GM19025 (cell line): ENCODE results near the gene MEA1.
"Not testable (repeated sequence)": the region's sequence is repeated elsewhere in the genome, so short reads cannot be mapped to it uniquely, and the experiment has no call there.

Experiments used
- ATAC-seq: cut with Tn5 transposase; IDR thresholded peaks from one replicate; pipeline ENCODE4 v1.9.1; 2021; ENCODE audit warnings: mild to moderate bottlenecking, low read depth, moderate library complexity; ENCODE audit not compliant: unreplicated experiment

The MEA1 gene

DNA sequence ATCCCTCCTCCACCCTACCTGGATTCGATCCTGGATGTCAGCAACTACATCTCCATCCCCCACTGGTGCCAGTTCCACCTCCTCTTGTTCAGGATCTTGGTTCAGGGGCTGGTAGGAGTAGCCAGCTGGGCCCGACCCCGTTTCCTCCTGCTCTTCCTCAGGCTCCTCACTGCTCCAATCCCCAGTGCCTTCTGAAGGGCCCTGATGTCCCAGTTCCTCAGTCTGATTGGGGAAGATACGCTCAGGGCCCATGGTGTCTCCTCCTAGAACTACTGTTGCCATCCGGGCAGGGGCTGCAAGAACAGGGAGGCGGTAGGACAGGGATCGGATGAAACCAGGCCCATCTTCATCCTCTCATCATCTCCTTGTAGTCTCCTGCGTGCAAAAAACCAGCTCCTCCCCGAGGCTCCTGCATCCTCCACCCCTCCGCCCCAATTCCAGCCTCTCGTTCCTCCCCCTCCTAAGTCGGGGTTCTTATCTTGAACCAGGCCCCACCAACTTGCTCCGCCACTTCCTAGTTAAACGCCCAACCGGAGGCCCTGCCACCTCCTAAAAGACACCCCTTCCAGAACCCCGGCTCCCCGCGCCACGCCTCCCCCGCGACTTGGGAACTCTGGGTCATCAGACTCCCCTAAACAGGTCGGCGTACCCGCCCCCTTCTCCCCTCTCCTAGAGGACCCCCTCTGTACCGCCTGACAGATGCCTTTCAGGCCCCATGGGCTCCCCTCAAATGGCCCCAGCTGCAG is 476 bp downstream of the MEA1 start:
- no peak for ATAC-seq

DNA sequence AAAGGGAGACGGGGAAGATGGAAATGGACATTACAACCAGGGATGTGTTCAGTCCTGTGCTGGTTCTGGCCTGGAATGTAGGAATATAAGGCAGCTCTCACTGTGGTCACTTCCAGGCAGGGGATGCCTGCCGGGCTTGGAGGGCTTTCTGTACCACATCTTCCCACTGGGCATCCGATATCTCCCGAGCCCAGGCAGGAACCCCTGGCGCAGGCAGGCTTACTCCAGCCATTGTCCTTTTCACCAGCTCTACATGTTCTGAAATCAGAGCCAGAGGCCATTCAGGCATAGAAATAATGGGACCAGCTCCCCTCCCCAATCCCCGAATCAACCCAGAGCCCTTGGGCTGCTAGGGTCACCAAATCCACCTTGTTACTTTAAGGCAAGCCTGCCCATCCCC is 1.4 kb downstream of the MEA1 start:
- ATAC-seq, result no peak

DNA sequence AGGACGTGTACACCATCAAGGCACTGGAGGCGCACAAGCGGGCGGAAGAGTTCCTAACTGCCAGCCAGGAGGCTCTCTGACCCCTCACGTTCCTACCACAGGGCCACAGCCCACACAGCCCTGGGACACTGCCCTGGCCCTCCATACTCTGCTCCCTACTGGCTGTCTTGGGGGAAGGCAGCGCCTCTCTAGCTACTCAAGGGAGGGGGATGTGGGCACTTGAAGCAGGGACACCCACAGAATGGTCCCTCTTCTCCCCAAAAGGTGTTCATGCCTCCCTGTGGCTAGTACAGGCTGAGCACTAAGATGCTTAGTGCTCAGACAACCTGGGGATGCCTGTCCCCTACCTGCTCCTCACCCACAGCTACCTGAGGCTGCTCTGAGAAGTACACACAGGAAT is 2.5 kb downstream of the MEA1 start:
- ATAC-seq, result no peak

DNA sequence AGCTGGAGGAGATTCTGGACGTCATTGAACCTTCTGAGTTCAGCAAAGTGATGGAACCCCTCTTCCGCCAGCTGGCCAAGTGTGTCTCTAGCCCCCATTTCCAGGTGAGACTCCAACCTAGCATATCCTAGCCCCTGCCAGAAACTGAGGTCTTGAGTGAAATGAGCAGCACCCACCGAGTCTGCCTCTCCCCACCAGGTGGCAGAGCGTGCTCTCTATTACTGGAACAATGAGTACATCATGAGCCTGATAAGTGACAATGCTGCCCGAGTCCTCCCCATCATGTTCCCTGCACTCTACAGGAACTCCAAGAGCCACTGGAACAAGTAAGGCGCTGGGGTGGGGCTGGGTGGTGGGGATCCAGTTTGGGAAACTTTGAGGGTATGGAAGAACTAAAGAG is 4.6 kb downstream of the MEA1 start:
- no peak for ATAC-seq

DNA sequence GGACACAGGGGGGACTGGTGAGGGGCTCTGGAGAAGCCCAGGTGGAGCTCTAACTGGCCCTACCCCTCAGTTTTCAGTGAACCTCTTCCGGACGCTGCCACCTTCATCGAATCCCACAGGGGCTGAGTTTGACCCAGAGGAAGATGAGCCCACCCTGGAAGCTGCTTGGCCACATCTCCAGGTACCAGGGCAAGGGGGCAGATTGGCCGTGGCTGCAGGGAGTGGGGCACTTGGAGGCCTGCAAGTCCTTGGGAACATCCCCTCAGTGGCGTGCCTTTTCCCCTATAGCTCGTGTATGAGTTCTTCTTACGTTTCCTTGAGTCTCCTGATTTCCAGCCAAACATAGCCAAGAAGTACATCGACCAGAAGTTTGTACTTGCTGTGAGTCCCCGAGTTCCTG is 6.6 kb downstream of the MEA1 start:
- ATAC-seq, result no peak

DNA sequence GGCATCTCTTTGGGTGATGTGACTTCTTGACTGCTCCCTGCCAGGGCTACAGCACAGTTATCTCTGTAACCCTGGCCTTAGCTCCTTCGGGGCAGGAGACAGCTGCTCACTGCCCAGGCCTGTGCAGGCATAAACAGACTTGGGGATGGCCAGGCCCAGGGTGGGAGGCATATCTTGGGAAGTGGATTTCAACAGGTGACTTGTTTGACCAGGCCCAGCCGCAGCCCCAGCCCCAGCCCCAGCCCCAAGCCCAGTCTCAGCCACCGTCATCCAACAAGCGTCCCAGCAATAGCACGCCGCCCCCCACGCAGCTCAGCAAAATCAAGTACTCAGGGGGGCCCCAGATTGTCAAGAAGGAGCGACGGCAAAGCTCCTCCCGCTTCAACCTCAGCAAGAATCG is 7.5 kb downstream of the MEA1 start:
- no peak for ATAC-seq

DNA sequence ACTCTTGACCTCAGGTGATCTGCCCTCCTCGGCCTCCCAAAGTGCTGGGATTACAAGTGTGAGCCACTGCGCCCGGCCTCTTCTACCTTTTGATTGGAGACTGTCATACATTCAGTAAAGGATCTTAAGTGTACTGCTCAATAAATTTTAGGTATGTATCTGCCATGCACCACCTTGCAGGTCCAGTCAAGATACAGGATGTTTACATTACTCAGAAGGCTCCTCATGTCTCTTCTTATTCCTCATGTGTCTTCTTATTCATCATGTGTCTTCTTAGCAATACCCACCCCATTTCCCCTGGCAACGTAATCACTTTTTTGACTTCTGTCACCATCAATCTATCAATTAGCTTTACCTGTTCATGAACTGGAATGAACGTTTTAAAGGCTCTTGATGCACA is 7.9 kb downstream of the MEA1 start:
- ATAC-seq, result no peak

DNA sequence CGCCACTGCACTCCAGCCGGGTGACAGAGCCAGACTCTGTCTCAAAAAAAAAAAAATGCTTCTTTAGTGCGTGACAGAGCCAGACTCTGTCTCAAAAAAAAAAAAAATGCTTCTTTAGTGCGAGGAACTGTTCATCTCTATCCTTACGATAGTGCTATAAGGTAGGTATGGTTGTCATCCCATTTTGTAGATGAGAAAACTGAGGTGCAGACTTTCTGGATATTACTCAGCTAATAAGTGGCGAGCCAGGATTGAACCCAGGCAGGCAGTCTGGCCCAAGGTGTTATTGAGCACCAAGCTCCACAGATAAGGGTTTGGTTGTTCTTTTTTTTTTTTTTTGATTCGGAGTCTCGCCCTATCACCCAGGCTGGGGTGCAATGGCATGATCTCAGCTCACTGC is 11.9 kb downstream of the MEA1 start:
- ATAC-seq, result no peak

DNA sequence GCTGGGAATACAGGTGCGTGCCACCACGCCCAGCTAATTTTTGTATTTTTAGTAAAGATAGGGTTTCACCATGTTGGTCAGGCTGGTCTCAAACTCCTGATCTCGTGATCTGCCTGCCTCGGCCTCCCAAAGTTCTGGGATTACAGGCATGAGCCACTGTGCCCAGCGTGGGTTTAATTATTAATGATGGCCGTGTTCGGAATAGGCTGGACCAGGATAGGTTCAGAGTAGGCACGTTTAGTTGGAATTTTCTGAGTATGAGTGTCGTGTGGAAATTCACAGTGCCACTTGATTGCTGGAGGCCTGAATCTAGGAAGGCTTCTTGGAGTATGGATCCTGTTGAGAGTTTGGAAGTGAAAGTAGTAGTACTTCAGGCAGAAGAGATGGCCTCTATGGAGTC is 15.5 kb downstream of the MEA1 start:
- not testable (repeated sequence) for ATAC-seq

DNA sequence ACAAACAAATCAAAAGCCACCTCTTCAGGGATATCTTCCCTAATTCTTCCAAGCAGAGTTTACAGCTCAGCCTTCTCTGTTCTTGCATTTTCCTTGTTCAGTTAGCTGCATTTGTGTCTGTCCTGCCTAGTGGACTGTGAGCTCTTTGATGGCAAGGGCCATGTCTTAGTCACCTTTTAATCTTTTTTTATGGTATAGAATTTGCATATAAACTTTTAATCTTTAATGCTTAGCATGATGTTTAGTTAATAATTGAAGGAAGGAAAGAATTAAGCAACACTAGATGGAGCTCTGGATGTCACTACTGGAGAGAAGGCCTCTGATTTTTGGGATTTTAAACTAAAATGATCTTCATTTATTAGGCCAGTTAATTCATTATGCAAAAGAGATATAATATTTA is 17.2 kb downstream of the MEA1 start:
- no peak for ATAC-seq

DNA sequence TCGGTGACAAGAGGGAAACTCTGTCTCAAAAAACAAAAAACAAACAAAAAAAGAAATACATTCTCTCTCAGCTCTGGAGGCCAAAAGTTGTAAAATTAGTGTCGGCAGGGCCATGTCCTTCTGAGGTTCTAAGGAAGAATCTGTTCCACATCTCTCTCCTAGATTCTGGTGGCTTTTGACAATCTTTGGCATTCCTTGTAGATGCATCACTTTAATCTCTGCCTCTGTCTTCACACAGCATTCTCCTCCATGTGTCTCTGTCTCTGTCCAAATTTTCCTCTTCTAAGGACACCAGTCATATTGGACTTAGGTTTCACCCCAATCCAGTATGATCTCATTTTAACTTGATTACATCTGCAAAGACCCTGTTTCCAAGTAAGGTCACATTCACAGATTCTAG is 20.3 kb downstream of the MEA1 start:
- ATAC-seq, result no peak

DNA sequence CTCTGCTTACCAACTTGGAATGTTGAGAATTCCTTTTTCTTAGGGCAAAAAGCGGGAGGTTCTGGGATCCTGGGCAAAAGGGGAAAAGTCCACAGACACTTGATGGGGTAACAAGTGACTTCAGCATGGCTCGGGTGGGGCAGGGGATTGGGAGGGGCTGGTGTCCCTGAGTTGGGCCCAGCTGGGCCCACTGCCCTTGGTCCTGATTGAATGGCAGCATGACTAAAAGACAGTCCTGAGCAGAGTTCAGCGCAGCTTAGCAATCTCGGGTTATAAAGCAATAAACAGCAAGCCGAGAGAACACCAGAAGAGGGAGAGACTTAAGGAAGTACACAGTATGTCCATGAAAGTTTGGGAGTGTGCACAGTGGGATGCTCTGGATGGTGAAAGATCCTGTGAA is 23.8 kb downstream of the MEA1 start:
- no peak for ATAC-seq

DNA sequence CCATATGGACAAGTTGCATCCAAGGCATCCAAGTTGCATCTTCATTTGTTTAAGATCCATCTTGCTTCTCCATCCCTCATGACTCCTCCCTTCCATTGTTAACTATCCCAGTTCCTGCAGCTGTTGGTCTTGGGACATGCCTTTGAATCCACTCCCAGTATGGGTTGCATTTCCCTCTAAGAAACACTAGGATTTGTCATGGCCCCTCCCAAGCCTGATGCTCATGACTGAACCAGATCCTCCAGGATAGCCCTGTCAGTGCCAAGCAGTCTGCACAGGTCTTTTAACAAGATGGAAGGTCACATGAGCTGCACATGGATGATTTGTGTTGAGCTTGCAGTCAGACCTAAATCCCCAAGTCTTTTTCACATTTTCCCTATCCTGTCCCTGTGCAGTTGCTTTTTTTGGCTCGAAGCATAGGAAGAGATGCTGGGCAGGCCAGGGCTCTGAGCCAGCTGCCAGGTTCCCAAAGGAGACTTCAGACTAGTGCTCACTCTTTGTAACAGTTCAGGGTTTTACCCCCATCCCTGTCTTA is 25.2 kb downstream of the MEA1 start:
- no peak for ATAC-seq

DNA sequence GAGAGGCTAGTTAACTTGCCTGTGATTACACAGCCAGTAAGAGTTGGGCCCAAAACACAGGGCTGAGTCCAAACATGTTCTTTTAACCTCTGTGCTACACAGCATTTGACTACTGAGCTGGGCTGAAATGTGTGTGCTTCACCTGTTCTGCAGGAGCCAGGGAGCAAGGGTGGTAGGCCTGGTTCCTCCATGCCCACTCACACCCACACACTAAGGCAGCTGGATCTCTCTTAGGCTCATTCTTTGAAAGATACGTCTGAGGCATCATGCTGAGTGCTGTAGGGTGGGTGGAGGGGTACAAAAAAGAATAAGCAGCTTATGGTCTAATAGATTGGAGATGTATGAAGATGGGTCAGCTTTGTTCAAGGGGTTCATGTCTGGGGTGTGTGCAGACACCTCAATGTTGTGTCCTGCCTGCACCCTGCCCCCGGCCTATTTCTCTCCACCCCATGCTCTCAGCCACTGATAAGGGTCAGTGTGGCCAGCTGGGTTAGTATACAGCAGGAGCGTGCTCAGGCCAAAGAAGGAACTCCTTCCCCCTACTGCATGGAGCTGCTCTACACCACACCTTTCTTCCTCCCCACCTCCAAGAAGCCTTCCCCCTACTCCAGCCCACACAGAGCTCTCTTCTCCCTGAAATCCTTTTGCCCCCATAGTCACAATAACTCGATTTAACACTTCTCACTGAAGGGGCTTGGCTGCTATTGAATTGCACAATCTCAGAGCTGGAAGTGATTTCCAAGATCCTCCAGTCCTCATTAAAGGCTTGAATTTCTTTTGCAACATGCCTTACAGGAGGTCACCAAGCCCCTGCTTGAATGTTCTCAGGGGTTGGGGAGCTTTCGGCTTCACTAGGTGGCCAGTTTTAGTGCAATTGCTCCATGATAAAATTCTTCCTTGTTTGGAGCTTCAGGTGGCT is 26.0 kb downstream of the MEA1 start:
- no peak for ATAC-seq

DNA sequence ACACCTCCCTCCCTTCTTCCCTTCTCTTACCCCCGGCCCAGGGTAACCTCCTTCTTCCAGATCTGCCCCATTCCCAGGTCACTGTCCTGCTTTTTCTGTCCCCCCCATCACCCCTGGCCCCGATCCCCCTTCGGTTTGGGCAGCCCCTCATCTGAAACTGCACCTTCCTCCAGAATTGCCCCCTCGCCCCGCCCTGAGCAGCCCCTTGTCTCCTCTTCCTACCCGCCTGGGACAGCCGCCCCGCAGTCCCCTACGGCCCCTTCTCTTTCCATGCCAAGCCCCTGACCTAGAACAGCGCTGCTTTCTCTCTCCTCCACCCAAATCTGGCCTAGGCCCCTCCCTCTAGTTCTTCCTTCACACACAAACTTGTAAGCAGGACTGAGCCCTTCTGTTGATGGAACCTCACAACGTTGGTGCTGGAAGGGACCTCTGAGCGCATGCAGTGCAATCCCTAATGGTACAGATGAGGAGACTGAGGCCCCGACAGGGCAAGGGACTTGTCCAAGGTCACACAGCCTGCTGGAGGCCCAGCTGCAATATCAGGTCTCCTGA is 28.7 kb downstream of the MEA1 start:
- ATAC-seq, result no peak

DNA sequence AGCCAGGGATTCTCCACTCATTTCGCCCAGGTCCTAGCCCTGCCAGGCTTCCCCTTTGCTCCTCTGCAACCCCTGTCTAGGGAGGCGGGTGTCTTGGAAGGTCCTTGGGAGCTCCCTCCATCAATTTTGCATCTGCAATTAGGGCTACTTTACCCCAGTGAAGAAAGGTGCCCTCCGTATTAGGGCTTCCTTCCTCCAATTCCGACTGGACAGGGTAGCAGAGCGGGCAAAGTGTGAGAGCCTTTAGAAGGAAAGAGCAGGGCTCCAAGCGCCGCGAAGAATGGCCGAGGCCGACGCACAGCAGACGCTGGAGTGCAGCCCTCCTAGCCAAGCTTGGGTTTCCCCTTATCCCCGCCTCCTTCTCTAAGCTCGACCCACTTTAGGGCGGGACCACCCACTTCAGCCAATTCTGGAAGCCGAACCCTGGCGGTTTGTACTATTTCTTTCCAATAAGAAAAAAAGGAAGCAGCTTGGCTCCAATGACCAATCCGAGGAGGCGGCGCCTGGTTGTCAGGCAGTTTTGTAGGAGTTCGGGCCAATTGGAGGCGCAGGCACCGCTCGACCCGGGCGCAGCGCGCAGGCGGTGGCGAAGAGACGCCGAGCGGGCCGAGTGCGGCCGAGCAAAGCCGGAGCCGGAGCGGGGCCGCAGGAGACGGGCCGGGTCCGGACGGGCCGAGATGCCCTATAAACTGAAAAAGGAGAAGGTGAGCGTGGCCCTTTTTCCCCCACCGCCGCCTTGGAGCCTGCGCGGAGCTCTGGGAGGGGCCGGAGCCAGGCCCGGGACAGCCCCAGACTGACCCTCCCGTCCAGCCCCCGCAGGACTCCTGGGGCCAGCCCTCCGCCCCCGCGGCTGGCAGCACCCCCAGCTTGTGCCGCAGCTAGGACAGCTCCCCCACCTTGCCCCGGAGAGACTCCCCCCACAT is 29.5 kb downstream of the MEA1 start, which contains the start of gene PPP2R5D:
Gene PPP2R5D (plus strand): TSS at position 570 of the 923 bp plus-strand sequence. CDS start 108 bp downstream, at position 678.
- ATAC-seq, result peak; percentile 96

DNA sequence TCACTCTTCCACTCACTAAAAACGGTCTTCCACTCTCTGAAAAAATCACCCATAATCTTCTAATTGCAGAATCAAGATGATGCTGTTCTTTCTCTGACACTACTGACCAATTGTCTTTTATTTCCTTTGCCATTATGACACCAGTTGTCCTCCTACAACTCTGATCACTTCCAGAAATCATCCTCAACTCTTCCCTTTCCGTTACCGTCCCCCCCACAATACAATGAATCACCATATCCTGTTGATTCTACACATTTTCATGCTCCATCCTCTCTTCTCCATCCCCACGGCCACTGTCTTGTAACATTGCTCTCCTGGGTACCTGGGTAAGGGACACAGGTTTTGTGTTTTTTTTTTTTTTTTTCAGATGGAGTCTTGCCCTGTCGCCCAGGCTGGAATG is 31.9 kb downstream of the MEA1 start:
- no peak for ATAC-seq

DNA sequence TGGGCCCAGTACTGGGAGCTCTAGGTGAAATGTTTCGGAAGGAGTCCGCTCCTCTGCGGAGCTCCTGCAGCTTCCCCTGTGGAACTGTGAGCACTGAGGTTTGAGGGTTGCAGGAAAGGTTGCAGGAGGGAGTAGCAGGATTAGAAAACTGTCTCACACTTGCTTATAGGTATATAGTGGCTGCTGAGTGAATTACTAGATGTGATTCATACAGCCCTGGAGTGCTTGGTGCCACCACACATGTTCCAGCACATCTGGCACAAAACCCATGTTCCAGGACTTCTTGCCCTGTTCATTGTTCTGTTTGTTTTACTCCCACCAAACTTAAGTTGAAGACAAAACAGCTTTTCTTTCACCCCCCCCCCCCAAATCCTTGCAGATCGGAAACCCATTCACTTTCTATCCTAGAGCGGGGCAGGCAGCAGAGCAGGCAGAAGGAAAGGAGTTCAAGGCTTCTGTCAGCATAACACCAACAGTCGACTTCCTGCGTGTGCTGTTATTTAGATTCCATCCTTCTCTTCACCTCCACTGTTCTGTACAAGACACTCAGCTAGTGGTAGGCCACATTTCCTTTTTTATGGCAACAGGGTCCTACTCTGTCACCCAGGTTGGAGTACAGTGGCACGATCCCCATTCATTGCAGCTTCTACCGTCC is 34.1 kb downstream of the MEA1 start:
- no peak for ATAC-seq

DNA sequence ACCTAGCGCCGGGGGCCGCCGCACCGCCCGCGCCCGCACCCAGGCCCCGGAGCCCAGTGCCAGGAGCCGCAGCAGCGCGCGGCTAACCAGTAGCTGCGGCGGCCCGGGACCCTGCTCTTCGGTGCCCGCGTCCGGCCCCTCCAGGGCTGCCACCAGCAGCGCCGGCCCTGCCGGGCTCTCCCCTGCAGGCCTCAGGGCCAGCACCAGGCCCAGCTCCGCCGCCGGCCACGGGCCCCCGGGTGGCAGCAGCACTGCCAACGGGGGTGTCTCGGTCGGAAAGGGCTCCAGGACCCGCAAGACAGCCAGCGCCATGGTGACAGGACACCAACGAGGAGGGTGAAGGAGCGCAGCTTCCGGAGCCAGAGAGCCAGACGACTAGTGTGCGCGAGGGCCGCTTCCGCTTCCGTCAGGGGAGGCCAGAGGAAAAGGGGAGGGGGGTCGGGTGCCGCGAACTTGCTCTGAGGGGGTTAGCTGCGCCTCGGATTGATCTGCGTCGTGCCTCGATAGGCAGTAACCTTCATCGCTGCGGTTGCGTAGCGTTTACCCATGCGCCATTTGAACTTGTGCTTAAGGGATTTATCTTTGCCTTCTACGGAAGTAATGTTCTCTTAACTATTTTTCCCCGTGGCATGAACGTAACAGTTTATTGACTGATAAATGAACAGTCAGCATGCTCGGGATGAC is 34.8 kb downstream of the MEA1 start, which contains the start of gene PEX6:
Gene PEX6 (minus strand): TSS at position 343 of the 684 bp plus-strand sequence. CDS start 31 bp downstream, at position 312.
- ATAC-seq, result peak; percentile 88
